Measurements from ENCODE around the gene SORD.
"Not testable (repeated sequence)": the region's sequence is repeated elsewhere in the genome, so short reads cannot be mapped to it uniquely, and the experiment has no call there.

The SORD gene

DNA sequence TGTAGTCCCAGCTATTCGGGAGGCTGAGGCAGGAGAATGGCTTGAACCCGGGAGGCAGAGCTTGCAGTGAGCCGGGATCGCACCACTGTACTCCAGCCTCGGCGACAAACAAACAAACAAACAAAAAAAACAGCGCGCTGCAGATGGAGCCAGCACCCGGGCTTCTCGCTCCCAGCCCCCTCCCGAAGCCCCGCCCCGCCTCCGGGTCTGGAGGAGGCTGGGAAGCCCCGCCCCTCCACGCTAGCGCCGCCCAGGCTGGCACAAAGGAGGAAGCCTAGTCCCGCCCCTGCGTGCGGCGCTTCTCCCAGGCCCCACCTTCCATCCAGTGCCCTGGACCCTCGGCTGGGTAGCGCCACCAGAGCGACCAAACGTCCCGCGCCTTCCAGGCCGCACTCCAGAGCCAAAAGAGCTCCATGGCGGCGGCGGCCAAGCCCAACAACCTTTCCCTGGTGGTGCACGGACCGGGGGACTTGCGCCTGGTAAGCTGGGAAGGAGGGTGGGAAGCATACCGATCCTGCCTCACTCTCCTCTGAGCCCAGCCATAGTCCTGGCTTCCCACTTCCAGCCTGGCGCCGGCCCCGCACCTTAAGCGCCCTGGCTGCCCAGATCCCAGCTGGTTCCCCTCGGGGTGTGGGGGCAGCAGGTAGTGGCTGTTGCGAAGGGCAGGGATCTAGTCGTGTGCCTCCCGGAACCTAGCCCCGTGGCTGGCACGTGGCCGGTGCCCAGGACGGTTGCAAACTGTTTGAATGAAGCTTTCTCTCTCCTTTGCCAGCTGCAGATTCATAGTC is at the start of gene SORD:
Gene SORD, plus strand, starts transcription at position 325 of the 788 bp plus-strand sequence. Its CDS starts 89 bp downstream, at position 414.
- DNase-seq, result peak; percentile 91

DNA sequence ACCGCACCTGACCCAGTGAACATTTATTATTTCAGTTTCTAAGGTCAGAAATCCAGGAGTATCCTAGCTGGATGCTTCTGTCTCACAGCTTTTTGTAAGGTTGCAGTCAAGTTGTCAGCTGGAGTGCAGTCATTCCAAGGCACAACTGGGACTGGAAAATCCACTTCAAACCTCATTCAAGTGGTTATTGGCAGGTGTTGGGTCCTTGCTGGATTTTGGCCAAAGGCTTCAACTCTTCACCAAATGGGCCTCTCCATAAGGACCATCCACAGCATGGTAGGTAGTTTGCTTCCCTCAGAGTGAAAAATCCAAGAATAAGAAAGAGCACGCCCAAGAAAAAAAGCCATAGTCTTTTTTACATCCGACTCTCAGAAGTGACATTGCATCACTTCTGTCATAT is 46.8 kb upstream of the SORD start:
- not testable (repeated sequence) for DNase-seq

DNA sequence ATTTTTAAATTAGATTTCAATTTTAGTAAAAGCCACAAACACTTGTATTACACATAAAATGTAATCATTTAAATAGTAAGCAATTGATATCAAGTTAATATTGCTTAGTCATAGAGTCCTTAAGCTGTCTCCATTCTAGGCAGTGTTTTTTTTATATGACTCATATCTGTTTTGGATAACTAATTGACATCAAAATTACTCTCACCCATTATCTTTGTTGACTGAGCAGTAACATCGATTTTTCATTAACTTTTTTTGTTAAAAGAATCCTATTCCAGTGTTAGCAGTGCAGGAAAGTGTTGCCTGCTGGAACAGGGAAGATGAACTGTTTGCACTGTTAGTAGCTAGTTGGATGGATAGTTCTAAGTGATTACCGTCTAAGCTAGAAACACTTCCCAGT is 45.2 kb upstream of the SORD start:
- DNase-seq, result not testable (repeated sequence)

DNA sequence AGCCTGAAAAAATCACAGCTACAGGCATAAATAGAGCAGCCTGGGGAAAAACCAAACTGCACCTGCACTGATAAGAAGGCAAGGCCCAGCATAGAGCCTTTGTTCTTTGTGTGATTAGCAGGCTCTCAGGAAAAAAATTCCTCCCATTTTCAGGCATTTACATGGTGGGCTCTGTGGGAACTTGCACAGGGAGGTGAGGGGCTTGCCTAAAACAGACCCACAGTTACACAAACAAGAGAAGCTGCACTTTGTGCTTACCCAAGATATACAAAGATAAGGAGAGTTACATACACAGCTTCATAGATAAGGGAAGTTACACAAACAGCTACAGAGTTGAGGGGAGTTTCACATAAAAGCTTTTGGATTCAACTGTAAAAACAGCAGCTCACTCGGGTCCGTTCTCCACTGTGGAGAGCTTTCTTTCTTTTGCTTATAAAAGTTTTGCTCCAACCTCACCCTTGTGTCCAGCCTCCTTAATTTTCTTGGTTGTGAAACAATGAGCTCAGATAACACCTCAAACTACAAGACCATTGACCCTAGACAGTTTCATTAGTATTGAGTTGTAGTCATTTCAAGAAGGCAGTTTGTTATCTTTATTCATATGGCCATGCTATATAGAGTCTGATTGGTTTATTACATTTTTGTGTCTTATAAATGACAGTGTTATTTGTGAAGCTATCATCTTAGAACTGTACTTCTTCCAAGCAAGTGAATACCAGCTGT is 43.2 kb upstream of the SORD start:
- DNase-seq, result not testable (repeated sequence)

DNA sequence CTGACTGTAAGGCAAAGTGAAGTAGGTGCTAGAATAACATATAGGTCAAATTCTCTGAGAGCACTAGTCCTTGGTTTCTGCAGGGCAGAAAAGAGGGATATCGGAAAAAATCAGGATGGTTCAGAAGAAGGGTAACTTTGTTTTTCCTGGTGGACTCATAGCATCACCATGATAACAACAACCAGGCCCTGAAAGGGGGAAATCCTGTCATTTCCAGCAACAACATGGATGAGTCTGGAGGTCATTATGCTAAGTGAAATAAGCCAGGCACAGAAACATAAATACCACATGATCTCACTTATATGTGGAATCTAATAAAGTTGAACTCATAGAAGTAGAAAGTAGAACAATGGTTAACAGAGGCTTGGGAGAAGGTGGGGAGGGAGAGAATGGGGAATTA is 38.9 kb upstream of the SORD start:
- not testable (repeated sequence) for DNase-seq

DNA sequence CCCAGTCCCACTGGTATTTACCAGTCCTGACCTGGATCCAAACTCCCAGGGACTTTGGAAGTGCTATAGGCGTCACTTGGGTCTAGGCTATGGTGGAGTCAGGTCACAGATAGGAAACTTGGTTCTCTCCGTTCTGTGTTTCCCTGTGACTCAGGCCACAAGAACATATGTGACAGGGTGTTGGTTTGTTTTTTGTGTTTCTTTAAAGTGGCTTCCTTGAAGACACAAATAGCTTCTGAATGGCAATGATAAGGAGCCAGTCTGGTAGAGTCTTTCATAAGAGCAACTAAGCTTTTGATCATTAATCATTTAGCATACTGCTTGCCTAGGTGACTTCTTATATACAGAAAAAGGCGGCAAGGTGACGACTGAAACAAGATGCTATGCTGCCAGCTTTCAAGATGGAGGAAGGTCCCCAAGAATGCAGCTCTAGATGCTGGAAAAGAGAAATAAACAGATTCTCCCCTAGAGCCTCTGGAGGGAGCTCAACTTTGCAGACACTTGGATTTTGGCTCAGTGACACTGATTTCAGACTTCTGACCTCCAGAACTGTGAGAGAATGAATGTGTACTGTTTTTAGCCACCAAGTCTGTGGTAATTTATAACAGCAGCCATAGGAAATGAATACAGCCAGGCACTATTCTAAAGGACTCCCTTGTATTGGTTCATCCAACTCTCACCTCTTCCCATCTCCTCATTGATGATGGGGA is 36.5 kb upstream of the SORD start:
- DNase-seq, result not testable (repeated sequence)

DNA sequence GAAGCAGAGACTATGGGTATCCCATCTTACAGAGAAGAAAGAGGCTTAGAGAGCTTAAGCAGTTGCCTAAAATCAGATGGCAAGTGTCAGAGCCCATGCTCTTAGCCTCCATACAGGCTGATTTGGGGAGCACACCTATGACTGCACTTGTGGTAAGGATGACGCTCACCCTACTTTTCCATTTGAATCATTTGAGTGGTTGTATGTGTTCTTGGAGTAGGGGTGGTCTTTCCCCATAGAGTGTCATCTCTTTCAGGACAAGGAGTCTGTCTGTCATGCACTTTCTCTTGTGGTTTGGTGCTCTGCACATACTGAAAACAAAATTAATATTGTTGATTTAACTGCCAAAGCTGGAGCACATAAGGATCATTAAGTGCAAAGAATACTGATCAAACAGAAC is 35.3 kb upstream of the SORD start:
- not testable (repeated sequence) for DNase-seq

DNA sequence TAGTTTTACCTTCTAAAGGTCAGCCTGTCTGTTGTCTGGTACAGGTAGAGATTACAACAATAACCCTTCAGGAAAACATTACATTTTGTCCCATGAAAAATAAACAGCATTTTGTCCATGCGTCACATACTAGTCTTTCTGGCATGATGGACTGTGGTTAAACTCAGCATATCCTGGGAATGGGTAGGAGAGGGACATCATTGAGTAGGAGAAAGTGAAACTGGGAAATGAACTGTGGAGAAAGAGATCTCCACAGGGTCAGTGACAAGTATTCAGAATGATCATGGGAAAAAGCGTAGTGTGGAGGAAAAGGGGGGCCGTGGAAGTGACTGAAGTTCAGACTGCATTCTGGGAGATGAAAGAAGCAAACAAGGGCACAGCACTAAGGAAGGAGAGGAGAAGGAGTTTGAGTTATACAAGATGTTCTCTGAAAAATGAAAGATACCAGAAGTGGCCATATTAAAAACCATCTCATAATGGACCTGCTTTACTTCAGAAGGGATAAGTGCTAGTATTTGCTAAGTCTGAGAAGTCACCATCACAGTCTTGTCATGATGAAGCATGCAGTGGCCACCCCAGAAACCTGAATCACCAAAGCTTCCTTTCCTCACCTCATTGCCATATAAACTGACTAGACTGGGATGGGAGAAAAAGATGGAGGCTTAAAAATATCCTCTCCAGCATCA is 34.7 kb upstream of the SORD start:
- DNase-seq, result not testable (repeated sequence)

DNA sequence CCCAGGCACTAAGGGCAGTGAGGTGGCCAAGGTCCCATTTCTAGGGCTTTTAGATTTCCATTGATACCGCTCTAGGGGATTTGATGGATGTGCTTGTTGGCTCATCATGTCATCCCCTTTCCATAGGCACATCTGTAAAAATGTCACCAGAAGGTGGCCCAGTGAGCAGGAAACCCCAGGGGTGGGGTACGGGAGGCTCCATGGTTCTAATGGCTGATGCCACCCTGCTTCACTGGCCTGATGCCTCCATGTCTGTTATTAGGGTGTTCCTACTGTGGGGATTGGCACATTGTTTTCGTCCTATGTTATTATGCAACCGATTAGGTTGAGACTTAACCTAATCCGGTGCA is 34.1 kb upstream of the SORD start:
- not testable (repeated sequence) for DNase-seq

DNA sequence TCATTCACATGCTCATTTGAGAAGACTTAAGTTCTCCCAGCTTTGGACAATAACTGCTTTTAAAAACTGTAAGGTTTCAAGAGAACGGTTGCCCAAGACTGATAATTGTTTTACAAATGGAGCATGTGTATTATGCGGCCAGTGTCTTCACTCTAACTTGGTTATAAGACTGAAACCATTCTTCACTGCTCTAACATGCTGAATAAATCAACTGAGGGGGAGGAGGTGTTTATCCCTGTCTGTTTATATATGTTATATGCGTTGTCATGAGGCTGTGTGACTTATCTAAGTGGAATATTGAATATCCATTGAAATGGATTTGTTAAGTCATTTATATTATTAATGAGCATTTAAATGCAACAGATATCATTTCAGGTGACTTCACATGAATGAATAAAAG is 25.4 kb upstream of the SORD start:
- not testable (repeated sequence) for DNase-seq

DNA sequence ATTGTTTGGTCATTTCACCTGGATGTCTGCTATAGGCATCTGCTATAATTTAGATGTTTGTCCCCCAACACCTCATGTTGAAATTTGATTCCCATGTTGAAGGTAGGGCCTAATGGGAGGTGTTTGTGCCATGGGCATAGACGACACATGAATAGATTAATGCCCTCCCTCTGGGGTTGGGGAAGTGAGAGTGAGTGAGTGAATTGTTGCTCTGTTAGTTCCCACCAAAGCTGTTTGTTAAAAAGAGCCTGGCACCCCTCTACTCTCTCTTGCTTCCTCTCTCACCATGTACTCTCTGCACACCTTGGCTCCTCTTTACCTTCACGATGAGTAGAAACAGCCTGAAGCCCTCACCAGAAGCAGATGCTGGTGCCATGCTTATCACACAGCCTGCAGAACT is 23.9 kb upstream of the SORD start:
- no peak for DNase-seq

DNA sequence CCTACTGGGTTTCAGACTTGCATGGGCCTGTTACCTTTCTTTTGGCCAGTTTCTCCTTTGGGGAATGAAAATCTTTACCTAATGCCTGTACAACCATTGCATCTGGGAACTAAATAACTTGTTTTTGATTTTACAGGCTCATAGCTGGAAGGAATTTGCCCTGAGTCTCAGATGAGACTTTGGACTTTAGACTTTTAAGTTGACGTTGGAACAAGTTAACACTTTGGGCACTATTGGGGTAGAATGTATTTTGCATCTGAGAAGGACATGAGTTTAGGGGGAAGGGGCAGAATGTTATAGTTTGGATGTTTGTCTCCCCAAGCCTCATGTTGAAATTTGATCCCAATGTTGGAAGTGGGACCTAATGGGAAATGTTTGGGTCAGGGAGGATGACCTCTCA is 21.8 kb upstream of the SORD start:
- not testable (repeated sequence) for DNase-seq

DNA sequence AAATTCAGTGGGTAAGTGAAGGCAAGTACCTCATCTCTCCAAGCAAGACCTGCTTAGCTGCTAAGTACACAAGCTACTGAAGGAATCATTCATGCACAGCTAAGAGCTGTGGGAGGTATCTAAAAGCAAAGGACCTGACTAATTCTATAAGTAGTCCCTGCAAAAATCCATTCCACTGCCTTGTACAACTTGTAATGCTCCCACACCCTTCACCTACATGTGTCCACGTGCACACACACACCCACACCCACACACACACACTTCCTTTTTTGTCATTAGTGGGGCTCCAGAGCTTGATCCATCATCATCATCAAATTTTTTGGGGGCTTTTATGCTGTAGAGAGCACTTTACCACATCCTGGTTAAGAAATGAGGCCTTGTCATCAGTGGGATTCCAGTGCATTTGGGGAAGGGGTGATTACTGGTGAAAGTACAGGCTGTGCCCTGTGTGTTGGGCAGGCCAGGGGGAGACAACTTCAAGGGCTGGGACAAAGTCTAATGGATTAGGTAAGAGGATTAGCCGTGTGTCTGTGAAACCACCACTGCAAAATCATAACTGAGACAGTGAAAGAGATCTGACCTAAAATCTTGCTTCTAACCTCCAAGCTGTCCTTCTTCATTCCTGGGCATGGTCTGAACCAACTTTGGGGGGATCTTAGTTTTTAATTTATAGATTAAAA is 19.1 kb upstream of the SORD start:
- not testable (repeated sequence) for DNase-seq

DNA sequence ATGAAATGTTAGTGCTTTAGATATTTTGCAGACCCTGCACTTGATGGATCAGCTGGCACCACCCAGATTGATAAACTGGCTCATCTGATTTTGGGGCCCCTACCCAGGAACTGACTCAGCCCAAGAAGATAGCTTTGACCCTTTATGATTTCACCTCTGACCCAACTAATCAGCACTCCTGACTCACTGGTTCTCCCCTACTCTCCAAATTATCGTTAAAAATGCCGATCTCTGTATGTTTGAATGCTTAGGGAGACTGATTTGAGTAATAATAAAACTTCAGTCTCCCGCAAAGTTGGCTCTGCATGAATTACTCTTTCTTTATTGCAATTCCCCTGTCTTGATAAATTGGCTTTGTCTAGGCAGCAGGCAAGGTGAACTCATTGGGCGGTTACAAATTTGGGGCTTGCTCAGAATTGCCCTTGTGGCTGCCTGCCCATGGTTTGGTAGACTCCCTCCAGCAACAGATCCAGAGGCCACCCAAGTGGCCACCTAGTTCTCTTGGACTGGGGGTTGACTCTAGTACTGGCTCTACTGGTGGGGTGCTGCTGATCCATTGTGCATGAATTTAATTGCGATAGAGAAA is 18.3 kb upstream of the SORD start:
- not testable (repeated sequence) for DNase-seq

DNA sequence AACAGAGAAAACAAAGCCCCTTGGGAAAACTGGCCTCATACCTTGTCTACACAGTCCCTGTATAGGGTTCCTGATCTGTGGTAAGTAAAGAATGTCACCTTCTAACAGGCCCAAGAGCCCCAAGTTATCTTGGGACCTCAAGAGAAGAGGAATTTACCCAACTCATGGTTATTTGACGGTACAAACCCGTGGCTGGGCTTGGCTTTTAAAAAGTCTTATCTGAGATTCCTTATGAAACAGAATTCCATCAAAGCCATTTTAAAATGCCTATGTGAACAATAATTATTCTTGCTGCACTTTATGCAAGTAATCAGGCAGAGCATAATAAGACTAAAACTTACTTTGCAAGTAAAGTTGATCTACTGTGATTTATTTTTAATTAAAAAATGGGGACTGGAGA is 13.9 kb upstream of the SORD start:
- no peak for DNase-seq

DNA sequence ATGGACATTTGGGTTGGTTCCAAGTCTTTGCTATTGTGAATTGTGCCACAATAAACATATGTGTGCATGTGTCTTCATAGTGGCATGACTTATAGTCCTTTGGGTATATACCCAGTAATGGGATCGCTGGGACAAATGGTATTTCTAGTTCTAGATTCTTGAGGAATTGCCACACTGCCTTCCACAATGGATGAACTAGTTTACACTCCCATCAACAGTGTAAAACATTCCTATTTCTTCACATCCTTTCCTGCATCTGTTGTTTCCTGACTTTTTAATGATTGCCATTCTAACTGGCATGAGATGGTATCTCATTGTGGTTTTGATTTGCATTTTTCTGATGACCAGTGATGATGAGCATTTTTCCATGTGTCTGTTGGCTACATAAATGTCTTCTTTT is 7.9 kb upstream of the SORD start:
- not testable (repeated sequence) for DNase-seq

DNA sequence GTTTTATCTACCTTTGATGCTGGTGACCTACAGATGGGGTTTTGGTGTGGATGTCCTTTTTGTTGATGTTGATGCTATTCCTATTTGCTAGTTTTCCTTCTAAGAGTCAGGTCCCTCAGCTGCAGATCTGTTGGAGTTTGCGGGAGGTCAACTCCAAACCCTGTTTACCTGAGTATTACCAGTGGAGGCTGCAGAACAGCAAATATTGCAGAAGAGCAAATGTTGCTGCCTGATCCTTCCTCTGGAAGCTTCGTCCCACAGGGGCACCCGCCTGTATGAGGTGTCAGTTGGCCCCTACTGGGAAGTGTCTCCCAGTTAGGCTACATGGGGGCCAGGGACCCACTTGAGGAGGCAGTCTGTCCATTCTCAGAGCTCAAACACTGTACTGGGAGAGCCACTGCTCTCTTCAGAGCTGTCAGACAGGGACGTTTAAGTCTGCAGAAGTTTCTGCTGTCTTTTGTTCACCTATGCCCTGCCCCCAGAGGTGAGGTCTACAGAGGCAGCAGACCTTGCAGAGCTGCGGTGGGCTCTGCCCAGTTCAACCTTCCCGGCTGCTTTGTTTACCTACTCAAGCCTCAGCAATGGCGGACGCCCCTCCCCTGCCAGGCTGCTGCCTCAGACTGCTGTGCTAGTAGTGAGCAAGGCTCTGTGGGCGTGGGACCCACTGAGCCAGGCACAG is 2.6 kb upstream of the SORD start:
- DNase-seq, result not testable (repeated sequence)

DNA sequence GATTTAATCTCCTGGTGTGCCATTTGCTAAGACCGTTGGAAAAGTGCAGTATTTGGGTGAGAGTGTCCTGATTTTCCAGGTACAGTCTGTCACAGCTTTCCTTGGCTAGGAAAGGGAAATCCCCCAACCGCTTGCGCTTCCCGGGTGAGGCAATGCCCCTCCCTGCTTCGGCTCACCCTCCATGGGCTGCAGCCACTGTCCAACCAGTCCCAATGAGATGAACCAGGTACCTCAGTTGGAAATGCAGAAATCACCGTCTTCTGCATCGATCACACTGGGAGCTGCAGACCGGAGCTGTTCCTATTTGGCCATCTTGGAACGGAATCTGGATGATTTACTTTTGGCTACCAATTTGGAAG is 2.1 kb upstream of the SORD start:
- DNase-seq, result not testable (repeated sequence)

DNA sequence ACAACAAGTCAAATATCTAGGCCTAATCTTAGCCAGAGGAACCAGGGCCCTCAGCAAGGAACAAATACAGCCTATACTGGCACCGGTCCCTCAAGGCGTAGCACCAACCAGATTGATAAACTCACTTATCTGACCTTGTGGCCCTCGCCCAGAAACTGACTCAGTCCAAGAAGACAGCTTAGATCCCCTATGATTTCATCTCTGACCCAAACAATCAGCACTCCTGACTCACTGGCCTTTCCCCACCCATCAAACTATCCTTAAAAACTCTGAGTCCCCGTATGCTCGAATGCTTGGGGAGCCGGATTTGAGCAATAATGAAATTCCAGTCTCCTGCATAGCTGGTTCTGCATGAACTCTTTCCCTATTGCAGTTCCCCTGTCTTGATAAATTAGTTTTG is 1.6 kb upstream of the SORD start:
- DNase-seq, result no peak

DNA sequence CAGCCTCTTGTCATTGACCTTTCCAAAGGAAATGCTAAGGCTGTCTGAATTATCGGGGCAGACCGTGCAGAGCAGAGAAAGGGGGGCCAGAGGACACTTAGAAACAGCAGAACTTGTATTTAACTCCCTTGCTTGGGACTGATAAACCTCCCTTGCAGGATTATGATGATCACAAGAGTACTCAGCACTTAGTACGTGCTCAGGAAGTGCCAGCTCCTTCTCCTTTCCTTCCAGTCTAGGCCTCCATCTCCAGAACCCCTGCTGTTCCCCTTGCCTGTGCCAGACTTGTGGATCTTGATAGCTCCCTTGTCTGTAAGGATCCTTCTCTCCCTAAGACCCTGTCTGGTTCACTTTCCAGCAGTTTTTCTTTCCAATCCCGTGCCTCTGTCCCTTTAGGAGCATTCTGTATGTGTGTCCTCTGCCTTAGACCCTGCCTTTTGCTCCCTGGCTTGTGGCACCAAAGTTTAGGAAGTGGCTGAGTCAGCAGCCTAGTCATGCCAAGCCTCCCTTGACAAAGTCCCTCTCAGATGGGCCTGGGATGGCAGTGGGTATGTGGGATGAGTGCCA is 747 bp downstream of the SORD start:
- no peak for DNase-seq

DNA sequence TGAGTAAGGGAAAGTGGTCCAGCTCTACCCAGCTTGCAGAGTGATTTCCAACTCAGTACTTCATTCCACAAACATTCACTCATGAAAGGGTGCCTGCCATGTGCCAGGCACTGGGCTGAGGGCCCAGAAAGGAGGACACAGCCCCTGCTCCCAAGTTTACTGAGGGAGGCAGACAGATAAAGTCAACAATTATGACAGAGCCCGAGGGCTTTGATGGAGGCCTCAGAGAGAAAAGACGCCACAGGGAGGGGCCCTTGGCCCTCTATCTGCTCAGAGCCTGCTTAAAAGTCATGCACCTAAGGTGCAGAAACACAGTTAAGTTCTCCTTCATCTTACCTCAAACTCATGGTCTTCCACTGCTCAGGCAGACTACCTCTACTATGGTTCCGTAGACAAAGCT is 1.7 kb downstream of the SORD start:
- not testable (repeated sequence) for DNase-seq
